Testis (tissue), 2 donors: ENCODE results near the gene PTPDC1.

Experiments used
- CTCF ChIP-seq, 3 experiments: fragments of 450-650 bp in 2 of 3; fragments of 200-600 bp in 1 of 3; sonication (generic) in 1 of 3; IDR thresholded peaks; one replicate each; pipeline ENCODE4 v1.5.1; 2016 to 2019; ENCODE audit warnings: antibody characterized with exemption in 3 of 3, mild to moderate bottlenecking in 2 of 3, moderate library complexity in 1 of 3
- POLR2A ChIP-seq: fragments of 450-650 bp; IDR thresholded peaks from one replicate; pipeline ENCODE4 v1.6.1; 2017; ENCODE audit warnings: antibody characterized with exemption, mild to moderate bottlenecking, moderate library complexity

DNA sequence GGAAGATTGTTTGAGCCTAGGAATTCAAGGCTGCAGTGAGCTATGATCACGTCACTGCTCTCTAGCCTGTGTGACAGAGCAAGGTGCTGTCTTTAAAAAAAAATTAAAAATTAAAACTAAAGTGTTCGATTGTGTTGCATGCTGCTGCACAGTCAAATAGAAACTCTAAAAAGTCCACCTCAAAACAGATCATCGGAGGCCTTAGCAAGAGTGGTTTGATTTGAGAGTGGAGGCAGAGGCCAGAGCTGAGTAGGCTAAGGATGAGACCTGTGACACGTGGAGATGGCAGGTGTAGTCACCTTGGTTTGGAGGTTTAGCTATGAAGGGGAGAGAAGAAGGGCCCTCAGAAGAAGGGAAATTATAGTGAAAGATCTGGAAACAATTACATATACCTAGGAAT, 2.8 kb upstream of the PTPDC1 start:
- no peak for TF ChIP-seq CTCF (IDR thresholded peaks at IDR 0.05)
- no peak for TF ChIP-seq POLR2A
